NCI-H774 (cell line): Measurements from ENCODE around the gene PERM1.
A peak's percentile ranks its signal among the peaks of the same experiment; 100 is the strongest.
"Not testable (repeated sequence)": the region's sequence is repeated elsewhere in the genome, so short reads cannot be mapped to it uniquely, and the experiment has no call there.

Experiments
- DNase-seq: peaks from one replicate; lab custom pipeline; 2025; lab: John Stamatoyannopoulos, UW

Gene PERM1, protein sequence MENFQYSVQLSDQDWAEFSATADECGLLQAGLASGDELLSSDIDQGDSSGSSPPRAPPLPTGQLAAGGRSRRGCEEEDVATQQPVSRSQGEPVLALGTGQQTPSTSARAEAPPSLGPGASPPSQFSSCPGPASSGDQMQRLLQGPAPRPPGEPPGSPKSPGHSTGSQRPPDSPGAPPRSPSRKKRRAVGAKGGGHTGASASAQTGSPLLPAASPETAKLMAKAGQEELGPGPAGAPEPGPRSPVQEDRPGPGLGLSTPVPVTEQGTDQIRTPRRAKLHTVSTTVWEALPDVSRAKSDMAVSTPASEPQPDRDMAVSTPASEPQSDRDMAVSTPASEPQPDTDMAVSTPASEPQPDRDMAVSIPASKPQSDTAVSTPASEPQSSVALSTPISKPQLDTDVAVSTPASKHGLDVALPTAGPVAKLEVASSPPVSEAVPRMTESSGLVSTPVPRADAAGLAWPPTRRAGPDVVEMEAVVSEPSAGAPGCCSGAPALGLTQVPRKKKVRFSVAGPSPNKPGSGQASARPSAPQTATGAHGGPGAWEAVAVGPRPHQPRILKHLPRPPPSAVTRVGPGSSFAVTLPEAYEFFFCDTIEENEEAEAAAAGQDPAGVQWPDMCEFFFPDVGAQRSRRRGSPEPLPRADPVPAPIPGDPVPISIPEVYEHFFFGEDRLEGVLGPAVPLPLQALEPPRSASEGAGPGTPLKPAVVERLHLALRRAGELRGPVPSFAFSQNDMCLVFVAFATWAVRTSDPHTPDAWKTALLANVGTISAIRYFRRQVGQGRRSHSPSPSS

DNA sequence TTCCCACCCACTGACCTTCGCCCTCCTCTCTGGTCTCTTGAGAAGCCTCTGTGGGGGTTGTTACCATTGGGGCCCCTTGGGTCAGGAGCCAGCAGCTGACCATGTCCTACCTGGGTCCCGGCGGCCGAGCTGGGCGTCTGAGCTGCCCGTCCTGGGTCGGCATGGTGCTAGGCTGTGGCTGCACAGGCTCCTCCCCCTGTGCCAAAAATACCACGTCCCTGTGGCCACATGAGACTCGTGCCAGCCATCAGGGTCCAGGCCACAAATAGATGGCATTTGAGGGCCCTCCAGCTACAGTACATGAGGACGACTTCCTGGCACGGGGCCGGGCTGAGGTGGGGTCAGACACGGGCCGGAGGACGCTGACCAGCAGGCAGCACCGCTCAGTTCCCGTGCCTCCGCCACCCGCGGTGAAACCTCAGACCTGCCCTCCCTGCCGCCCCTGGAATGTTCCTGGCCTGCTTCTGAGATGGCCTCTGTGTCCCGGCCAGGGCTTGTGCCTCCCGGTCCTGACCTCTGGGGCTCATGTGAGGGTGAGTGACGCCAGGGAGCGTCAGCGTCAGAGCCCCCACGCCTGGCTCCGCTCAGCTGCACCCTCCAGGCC is at the start of gene PERM1:
PERM1 (minus strand) TSS at position 139 of the 604 bp plus-strand sequence. CDS start 1,064 bp downstream, outside the sequence.
- no peak for DNase-seq

DNA sequence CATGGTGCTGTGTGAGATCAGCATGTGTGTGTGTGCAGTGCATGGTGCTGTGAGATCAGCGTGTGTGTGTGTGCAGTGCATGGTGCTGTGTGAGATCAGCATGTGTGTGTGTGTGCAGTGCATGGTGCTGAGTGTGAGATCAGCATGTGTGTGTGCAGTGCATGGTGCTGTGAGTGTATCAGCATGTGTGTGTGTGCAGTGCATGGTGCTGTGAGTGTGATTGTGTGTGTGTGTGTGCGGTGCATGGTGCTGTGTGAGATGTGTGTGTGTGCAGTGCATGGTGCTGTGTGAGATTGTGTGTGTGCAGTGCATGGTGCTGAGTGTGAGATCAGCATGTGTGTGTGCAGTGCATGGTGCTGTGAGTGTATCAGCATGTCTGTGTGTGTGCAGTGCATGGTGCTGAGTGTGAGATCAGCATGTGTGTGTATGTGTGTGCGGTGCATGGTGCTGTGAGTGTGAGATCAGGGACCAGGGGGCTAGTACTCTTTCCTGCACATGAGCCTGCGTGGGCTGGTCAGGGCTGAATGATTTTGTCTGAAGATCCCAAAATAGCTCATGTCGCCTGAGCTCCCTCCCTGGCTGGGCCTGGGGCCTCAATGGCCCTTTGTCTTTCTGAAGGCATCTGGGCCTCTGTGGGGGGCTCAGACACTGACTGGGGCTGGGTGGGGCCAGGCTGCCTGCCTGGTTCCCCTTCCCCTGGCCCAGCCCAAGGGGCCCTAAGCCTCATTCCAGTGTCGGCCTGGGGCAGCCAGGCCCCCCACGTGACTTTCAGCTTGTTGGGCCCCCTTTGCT is 49.2 kb upstream of the PERM1 start:
- DNase-seq: not testable (repeated sequence)

DNA sequence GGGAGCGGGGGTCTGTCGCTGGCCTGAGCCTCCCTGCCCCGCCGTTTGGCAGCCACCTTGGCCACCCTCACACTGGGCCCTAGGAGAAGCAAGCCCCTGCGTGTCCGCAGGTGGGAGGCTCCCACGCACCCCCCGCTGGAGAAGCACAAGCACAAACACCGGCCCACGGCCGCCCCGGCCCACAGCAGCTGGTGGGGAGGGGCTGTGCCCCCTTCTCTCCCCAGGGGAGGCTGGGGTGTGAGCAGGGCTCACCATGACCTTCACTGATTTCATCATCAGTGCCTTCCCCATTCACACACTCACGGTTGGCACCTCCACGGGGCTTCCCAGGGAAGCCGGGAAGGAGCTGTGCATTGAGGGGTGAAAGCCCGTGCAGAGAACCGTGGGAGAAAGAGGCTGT is 45.9 kb upstream of the PERM1 start:
- DNase-seq: no peak

DNA sequence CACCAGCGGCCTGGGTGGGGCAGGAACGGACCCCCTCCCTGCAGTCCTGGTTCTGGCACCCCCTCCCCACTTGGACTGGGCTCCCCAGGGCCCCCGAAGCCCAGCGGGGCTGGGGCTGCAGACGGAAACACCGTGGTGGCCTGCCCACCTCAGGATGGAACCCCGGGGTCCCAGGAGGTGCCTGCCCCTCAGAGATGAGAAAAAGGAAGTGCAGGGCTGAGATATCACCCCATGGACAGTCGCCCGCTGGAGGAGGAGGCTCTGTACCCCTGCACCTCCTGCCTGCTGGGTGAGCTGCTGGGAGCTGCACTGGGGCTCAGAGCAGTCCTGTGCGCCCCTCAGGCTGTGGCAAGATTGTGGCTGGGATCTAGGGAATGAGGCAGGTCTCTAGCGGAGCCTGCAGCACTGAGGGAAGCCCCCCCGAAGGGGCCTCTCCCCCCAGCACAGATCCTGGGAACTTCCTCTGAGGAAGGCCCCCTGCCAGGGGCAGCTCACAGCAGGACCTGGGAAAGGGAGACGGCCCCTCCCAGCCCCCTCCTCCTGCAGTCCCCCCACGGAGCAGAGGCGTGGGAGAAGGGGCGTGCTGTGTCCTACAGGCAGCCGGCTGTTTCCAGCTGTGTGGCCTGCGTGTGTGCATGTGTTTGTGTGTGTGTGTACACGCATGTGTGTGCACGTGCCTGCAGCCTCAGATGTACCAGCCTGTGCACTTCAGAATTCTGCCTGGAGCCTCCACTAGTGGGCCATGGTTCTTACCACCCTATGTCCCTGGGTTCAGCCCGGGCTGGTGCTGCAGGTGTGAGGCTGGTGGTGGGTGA is 44.9 kb upstream of the PERM1 start:
- DNase-seq: no peak

DNA sequence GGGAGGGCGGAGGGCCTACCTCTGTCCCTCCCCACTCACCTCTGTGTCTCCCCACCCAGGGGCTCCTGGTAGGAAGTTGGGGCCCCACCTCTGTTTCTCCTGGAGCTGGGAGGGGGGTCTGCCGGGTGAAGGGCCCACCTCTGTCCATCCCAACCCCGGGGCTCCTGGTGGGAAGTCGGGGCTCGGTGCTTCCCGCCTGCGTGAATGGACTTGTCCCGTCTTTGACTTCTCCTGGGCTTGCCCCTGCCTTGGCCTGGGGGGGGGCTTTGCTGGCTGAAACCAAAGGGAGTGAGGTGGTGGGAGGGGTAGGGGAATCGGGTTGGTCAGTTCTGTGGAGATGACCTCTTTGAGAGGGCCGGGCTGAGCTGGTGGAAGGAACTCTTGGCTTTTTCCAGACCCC is 43.8 kb upstream of the PERM1 start:
- DNase-seq: no peak

DNA sequence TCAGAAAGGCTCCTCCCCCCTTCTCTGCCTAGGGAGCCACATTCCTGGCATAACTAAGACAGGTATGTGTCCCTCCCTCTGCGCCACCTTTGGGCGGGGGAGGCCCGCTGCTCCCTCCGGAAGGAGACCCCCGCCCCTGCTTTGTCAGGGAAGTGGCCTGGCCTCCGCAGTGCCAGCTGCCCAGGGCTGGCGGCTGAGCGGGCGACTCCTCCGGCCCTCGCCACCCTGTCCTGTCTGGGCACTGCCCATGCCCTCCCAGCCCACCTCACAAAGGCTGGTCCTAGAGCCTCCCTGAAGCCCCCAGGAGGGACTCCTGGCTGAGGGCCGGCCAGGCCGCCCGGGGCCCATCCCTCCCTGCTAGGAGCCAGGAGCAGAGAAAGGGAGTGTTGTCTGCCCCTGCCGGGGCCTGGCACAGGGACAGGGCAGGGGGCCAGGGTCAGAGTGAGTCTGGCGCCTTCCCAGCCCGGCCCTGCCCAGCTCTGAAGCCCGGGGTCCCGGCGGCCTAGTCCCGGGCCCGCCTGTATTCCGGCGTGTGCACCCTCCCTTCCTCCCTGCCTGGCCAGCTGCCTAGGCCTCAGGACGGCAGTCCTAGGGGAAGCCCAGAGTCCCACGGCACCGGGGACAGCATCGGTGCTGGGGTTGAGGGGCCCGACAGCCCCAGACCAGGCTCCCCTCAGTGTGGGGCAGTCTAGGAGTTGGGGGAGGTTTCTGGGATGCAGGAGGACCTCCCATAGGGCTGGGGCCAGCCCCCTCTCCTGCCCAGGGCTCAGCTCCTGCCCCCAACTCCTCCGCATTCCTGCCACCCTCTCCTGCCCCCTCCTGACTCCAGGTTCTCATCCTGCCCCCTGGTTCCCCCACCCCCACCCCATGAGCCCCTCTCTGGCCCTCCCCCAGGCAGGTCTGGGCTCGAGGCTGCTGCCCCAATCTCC is 43.1 kb upstream of the PERM1 start:
- no peak for DNase-seq

DNA sequence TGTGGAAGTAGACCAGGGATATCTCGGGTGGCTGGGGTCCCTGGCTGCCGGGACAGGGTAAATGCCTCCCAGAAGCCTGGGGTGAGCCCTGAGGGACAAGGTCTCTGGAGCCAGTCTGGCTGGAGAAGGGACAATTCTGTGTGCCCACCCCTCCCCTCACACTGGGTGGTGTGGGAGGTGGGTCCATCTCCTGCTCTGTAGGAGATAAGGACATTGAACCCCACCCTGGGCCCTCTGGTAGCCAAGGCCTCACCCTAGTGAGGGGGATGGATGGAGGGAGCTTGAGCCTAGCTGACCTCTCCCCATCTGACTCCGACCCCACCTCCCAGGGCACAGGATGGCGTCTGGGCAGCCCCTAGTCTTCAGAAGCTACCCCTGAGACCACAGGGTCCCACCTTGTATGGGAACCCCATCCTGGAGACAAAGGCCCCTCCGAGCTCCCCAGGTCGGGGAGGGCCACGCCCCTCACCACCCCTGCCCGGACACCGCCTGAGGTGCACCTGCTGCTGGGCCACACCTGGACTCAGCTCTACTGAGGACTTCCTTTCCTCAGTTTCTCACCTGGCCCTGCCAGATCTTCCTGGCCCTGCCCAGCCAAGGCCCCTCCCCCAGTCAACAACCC is 42.4 kb upstream of the PERM1 start:
- DNase-seq: no peak

DNA sequence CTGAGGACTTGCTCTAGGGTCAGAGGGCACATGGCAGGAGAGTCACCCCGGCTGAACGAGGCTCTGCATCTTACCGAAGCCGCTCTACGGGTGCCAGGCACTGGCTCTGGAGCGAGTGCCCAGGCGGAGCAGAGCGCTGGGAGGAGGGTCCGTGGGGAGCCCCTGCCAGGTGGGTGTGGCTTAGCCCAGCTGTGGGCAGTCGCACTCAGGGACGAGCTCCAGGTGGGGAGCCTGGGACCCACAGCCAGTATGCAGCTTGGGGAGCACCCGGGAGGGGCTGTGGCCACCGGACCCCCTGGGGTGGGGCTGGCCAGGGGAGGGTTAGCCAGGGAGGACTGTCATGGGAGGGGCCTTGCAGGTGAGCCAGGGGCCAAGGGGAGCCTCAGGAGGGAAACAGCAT is 41.8 kb upstream of the PERM1 start:
- no peak for DNase-seq

DNA sequence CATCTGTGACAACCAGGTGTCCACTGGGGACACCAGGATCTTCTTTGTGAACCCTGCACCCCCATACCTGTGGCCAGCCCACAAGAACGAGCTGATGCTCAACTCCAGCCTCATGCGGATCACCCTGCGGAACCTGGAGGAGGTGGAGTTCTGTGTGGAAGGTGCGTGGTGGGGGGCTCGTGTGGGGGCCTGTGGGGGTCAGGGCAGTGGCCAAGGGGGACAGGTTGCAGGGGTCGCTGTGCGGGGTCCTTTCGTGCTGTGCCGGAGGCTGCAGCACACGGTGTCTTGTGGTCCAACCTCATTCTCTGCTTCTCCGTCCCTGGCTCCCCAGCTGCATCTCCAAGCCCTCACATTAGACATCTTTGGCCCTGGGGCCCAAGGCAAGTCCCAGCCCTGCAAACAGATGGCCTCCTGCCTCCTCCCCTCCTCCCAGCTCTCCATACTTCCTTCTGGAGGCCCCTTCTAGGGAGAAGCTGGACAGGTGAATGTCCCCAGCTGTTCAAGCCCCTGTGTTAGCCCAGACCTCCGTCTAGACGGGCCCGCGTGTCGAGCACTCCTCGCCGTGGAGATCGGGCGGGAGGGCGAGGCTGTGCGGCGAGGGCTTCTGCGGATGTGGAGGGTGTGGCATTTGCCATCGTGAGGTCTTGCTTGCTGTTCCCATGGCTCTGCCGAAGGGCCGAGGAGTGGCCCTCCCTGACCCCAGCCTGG is 40.6 kb upstream of the PERM1 start:
- DNase-seq: no peak

DNA sequence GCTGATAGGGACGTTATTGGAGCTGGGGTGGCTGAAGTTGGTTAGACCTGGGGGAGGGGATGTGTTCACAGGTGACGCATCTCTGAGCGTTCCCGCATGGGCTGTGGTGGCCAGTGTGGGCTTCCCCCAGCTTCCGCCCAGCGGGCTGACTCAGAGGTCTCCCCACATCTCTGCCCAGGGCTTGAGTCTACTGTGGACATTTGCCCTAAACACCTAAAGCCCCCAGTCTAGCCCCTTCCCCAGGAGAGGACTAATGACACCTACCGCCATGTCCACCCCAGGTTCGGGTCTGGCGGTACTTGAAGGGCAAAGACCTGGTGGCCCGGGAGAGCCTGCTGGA is 40.0 kb upstream of the PERM1 start:
- DNase-seq: no peak

DNA sequence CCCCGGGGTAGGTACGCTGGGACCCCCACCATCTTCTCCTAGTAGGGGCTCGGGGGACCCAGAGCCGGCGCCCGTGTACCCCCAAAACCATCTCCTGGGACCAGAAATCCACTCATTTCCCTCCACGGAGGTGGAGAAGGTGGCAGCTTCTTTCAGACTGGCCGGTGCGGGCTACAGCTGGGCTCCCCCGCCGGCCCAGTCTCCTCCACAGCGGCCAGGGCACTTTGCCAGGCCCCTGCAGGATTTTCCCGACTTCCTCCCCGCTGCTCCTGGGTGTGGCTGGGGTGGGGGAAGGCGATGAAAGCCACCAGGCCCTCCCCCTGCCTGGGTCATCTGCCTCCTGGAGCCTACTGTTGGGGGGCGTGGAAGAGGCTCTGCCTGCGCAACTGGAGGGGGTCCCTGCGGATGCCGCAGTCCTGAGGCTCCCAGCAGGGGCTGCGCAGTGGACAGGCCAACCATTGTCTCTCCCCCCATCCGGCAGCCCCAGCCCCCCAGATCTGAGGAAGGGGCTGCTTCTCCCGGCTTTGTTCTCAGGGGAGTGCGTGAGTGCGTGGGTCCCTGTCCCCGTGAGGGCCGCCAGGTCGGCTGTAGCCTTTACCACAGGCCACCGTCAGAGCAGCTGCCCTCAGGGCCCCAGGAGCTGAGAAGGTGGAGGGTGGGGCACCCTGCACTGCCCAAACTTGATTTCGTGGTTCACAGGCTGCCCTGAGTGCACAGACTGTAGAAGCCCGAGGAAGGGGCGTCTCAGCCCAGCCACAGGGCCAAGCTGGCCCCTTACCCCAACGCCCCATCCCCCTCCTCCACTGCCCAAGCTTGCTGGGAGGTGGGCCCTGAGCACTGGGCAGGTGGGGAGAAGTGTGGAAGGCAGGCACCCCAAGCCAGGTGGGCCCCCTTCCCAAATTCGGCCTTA is 39.4 kb upstream of the PERM1 start:
- DNase-seq: no peak

DNA sequence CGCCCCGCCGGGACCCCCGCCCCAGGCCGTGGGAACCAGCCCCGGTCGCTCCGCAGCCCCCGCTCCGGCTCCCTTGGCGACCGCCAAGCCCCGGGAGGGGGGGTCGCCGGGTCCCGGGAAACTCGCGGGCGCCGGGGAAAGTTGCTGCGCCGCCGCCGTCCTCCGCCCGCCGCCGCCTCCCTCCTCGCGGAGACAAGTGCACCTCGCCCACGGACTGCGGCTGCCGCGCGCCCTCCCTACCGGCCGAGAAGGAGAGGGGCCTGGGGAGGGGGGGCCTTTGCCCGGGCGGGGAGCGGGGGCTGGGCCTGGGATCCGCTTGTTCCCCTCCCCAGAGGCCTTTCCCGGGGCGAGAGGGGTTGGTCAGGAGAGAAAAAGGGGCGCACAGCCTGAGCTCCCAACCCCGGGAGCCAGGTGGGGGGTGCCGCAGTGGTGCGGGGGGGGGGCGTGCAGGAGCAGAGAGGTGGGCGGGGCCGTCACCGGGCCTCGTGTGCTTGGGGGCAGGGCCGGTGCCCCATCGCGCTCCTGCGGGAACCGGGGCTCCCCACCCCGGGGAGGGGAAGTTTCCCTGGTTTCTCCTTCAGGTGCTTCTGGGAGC is 38.6 kb upstream of the PERM1 start:
- no peak for DNase-seq

DNA sequence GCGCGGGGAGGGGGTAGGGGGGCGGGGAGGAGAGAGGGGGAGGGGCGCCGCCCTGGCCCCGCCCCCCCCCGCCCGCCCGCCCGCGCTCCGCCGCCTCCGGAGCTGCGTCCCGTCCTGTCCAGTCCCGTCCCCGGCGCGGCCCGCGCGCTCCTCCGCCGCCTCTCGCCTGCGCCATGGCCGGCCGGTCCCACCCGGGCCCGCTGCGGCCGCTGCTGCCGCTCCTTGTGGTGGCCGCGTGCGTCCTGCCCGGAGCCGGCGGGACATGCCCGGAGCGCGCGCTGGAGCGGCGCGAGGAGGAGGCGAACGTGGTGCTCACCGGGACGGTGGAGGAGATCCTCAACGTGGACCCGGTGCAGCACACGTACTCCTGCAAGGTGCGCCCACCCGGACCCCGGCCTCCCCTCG is 38.1 kb upstream of the PERM1 start, which contains the start of gene AGRN:
AGRN (plus strand) TSS at position 121 of the 405 bp plus-strand sequence; CDS start at position 174, 53 bp downstream.
- no peak for DNase-seq

DNA sequence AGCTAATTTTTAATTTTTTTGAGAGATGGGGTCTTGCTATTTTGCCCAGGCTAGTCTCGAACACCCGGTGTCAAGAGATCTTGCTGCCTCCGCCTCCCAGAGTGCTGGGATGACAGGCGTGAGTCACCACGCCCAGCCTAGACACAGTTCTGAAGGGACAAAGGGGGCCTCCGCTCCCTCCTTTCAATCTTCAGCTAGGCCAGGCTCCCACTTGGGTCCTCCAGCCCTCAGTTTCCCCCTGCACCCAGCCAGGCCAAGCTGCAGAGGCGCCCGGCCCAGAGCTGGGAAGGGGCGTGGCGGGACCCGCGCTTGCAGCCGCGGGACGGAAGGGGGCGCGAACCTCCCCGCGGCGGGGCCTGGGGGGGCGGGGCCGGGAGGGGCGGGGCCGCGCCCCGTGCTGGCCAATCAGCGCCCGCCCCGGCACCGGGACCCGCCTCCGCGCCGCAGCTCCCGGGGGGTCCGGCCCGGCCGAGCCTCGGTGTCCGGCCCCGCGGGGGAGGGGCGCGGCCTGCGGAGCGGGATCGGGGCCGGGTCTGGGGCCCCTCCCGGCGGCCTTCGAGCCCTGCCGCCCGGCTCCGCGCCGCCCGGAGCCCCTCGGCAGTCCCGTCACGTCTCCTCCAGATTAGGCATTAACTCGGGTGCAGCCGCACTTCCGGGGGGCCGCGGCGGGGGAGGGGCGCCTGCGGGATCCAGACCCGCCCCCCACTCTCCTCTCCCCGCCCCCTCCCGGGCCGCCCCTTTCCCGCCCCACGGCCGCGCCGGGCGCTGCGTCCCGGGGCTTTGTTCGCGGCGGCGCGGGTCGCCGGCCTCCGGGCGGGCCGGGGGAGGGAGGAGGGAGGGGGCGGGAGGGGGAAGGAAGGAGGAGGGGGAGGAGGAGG is 37.5 kb upstream of the PERM1 start:
- peak; percentile 47 for DNase-seq

DNA sequence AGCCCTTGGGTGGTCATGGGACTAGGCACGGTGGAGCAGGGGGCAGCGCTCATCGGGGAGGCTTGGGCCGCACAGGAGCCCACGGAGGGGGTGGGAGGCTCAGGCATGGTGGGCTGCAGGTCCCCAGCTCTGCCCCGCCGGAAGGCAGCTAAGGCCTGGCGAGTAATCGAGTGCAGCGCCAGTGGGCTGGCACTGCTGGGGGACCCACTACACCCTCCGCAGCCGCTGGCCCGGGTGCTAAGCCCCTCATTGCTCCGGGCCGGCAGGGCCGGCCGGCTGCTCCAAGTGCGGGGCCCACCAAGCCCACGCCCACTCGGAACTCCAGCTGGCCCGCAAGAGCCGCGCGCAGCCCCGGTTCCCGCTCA is 36.4 kb upstream of the PERM1 start:
- not testable (repeated sequence) for DNase-seq
